Measurements from ENCODE around the gene MED16. TPM values are rescaled to one million over a fixed set of nuclear protein-coding genes. Genes with fewer than 3 reads are reported as not detected.

The MED16 gene
- total and polyA plus RNA-seq, 2 of the 13 experiments (the other 11 are each of a cell fraction or from before 2014, with no cell fraction given): 13.3 to 14.8 TPM

DNA sequence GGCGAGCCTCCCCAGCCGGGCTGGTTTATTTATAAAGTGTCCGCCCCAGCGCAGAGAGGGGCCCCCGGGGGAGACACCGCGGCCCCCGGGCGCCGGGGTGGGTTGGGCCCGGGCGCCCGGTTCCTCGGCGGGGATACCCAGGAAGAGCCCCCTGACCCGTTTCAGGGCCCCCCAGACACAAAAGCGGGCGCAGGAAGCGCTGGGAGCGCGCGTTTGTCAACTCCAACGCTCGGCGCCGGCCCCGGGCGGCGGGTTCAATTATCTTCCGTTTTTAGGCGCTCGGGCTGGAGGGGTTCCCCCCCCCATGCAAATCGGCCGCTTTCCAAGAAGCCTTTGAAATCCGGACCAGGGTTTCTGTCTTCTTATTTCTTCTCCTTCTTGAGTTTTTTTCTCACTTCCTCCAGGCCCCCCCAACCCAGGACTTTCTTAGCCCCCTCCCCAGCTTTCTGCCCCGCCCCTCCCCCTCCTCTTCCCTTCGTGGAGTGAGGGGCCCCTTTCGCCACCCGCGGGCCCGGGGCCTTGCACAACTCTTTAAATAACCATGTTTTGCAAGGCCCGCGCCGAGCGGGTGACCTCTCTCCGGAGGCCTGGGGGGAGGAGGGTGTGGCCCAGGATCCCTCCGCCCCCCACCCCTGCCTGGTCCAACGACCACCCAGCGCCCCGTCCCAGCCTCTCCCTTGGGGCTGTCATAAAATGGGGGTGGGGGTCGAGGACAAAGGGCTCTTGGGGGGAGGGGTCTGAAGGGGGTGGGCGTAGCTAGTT, 33.8 kb upstream of the MED16 start (continued):
- TF ChIP-seq MLLT10 (CRISPR knock-in tag; IDR thresholded peaks at IDR 0.05) (no peak), NR2F2 (IDR thresholded peaks at IDR 0.05; ENCODE audit: borderline replicate concordance, low read depth) (peak; percentile 66; the same call in 1 of the 2 replicates), POLR2A (IDR thresholded peaks at IDR 0.05; ENCODE audit: insufficient read depth in 1 of 2, low read depth in 2 of 2, low read length in 2 of 2) (no peak), PHF8 (CRISPR knock-in tag; IDR thresholded peaks at IDR 0.05) (no peak), ZNF616 (CRISPR knock-in tag; IDR thresholded peaks at IDR 0.05; ENCODE audit: low read depth) (no peak), JDP2 (CRISPR knock-in tag; IDR thresholded peaks at IDR 0.05; ENCODE audit: borderline replicate concordance) (no peak), RCOR2 (CRISPR knock-in tag; IDR thresholded peaks at IDR 0.05) (no peak), ZNF12 (CRISPR knock-in tag; IDR thresholded peaks at IDR 0.05) (no peak), ZNF430 (CRISPR knock-in tag; IDR thresholded peaks at IDR 0.05) (no peak), ZBTB21 (CRISPR knock-in tag; IDR thresholded peaks at IDR 0.05) (no peak), GABPA (IDR thresholded peaks at IDR 0.05; ENCODE audit: low read depth, low read length) (no peak), GABPA (CRISPR knock-in tag; IDR thresholded peaks at IDR 0.05; ENCODE audit: low read depth) (peak; percentile 18; the same call in 1 of the 2 replicates), RFXAP (CRISPR knock-in tag; IDR thresholded peaks at IDR 0.05; ENCODE audit: borderline replicate concordance) (no peak), KAT2B (IDR thresholded peaks at IDR 0.05; ENCODE audit: borderline replicate concordance, low read depth, low read length) (no peak), ZNF766 (CRISPR knock-in tag; IDR thresholded peaks at IDR 0.05; ENCODE audit: borderline replicate concordance) (no peak), SCMH1 (CRISPR knock-in tag; IDR thresholded peaks at IDR 0.05; ENCODE audit: borderline replicate concordance) (no peak), CBX5 (CRISPR knock-in tag; IDR thresholded peaks at IDR 0.05; ENCODE audit: borderline replicate concordance) (no peak), ZBTB42 (CRISPR knock-in tag; IDR thresholded peaks at IDR 0.05) (no peak), POGZ (CRISPR knock-in tag; IDR thresholded peaks at IDR 0.05) (no peak), KDM3A (CRISPR knock-in tag; IDR thresholded peaks at IDR 0.05; ENCODE audit: low read depth) (no peak), ZNF713 (CRISPR knock-in tag; IDR thresholded peaks at IDR 0.05) (no peak)
- TF ChIP-seq, protein P1, sequence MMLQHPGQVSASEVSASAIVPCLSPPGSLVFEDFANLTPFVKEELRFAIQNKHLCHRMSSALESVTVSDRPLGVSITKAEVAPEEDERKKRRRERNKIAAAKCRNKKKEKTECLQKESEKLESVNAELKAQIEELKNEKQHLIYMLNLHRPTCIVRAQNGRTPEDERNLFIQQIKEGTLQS (CRISPR knock-in tag; IDR thresholded peaks at IDR 0.05): no peak
- TF ChIP-seq, protein P2, sequence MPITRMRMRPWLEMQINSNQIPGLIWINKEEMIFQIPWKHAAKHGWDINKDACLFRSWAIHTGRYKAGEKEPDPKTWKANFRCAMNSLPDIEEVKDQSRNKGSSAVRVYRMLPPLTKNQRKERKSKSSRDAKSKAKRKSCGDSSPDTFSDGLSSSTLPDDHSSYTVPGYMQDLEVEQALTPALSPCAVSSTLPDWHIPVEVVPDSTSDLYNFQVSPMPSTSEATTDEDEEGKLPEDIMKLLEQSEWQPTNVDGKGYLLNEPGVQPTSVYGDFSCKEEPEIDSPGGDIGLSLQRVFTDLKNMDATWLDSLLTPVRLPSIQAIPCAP (CRISPR knock-in tag; IDR thresholded peaks at IDR 0.05; ENCODE audit: low read depth): no peak
- TF ChIP-seq, protein P3, sequence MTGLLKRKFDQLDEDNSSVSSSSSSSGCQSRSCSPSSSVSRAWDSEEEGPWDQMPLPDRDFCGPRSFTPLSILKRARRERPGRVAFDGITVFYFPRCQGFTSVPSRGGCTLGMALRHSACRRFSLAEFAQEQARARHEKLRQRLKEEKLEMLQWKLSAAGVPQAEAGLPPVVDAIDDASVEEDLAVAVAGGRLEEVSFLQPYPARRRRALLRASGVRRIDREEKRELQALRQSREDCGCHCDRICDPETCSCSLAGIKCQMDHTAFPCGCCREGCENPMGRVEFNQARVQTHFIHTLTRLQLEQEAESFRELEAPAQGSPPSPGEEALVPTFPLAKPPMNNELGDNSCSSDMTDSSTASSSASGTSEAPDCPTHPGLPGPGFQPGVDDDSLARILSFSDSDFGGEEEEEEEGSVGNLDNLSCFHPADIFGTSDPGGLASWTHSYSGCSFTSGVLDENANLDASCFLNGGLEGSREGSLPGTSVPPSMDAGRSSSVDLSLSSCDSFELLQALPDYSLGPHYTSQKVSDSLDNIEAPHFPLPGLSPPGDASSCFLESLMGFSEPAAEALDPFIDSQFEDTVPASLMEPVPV (CRISPR knock-in tag; IDR thresholded peaks at IDR 0.05): no peak
- TF ChIP-seq, protein P4, sequence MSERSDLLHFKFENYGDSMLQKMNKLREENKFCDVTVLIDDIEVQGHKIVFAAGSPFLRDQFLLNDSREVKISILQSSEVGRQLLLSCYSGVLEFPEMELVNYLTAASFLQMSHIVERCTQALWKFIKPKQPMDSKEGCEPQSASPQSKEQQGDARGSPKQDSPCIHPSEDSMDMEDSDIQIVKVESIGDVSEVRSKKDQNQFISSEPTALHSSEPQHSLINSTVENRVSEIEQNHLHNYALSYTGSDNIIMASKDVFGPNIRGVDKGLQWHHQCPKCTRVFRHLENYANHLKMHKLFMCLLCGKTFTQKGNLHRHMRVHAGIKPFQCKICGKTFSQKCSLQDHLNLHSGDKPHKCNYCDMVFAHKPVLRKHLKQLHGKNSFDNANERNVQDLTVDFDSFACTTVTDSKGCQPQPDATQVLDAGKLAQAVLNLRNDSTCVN (CRISPR knock-in tag; IDR thresholded peaks at IDR 0.05; ENCODE audit: borderline replicate concordance): no peak
- TF ChIP-seq, protein P5, sequence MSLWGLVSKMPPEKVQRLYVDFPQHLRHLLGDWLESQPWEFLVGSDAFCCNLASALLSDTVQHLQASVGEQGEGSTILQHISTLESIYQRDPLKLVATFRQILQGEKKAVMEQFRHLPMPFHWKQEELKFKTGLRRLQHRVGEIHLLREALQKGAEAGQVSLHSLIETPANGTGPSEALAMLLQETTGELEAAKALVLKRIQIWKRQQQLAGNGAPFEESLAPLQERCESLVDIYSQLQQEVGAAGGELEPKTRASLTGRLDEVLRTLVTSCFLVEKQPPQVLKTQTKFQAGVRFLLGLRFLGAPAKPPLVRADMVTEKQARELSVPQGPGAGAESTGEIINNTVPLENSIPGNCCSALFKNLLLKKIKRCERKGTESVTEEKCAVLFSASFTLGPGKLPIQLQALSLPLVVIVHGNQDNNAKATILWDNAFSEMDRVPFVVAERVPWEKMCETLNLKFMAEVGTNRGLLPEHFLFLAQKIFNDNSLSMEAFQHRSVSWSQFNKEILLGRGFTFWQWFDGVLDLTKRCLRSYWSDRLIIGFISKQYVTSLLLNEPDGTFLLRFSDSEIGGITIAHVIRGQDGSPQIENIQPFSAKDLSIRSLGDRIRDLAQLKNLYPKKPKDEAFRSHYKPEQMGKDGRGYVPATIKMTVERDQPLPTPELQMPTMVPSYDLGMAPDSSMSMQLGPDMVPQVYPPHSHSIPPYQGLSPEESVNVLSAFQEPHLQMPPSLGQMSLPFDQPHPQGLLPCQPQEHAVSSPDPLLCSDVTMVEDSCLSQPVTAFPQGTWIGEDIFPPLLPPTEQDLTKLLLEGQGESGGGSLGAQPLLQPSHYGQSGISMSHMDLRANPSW (CRISPR knock-in tag; IDR thresholded peaks at IDR 0.05; ENCODE audit: borderline replicate concordance): no peak
